HepG2 (cell line): ENCODE results near the gene UBB. TPM values are rescaled to one million over a fixed set of nuclear protein-coding genes. Genes with fewer than 3 reads are reported as not detected.
A peak's percentile ranks its signal among the peaks of the same experiment; 100 is the strongest.

ENCODE experiments used
- ARID2 ChIP-seq: sonication (generic); formaldehyde crosslinking; IDR thresholded peaks from 2 replicates; pipeline ENCODE4 v1.8.1; 2022; ENCODE audit warnings: mild to moderate bottlenecking, missing genetic modification reagents, borderline replicate concordance
- CBX5 ChIP-seq: sonication (generic); formaldehyde crosslinking; IDR thresholded peaks from 2 replicates; pipeline ENCODE4 v1.4.0; 2020; ENCODE audit warnings: missing genetic modification reagents, borderline replicate concordance
- CCDC6 ChIP-seq: sonication (generic); formaldehyde crosslinking; IDR thresholded peaks from 2 replicates; pipeline ENCODE4 v1.8.1; 2022; ENCODE audit warnings: mild to moderate bottlenecking, missing genetic modification reagents, moderate library complexity
- ELF1 ChIP-seq: sonication (generic); formaldehyde crosslinking; IDR thresholded peaks from 2 replicates; pipeline ENCODE4 v1.4.0; 2020; ENCODE audit warnings: missing genetic modification reagents
- ERF ChIP-seq: IDR thresholded peaks from 2 replicates; pipeline ENCODE4 v1.6.1; 2018; ENCODE audit warnings: missing biosample characterization, missing genetic modification reagents
- HNF4G ChIP-seq, 2 experiments: sonication (generic) in 1 of 2; formaldehyde crosslinking in 1 of 2; IDR thresholded peaks; 2 replicates each; pipeline versions ENCODE4 v1.4.0 to v1.6.1; 2011 to 2020; ENCODE audit warnings: borderline replicate concordance in 2 of 2, low read depth in 2 of 2, mild to moderate bottlenecking in 2 of 2, low read length in 1 of 2, missing genetic modification reagents in 1 of 2, moderate library complexity in 1 of 2
- IKZF4 ChIP-seq: sonication (generic); formaldehyde crosslinking; IDR thresholded peaks from 2 replicates; pipeline ENCODE4 v1.5.1; 2020; ENCODE audit warnings: borderline replicate concordance, mild to moderate bottlenecking, low read depth, missing genetic modification reagents; ENCODE audit errors: not compliant biosample characterization
- JUNB ChIP-seq: sonication (generic); formaldehyde crosslinking; IDR thresholded peaks from 2 replicates; pipeline ENCODE4 v1.8.0; 2022; ENCODE audit warnings: missing genetic modification reagents, mild to moderate bottlenecking, borderline replicate concordance
- MAFG ChIP-seq: sonication (generic); formaldehyde crosslinking; IDR thresholded peaks from 2 replicates; pipeline ENCODE4 v1.5.1; 2020; ENCODE audit warnings: mild to moderate bottlenecking, missing genetic modification reagents
- MEF2D ChIP-seq: sonication (generic); formaldehyde crosslinking; IDR thresholded peaks from 2 replicates; pipeline ENCODE4 v1.5.1; 2020; ENCODE audit warnings: mild to moderate bottlenecking, missing genetic modification reagents
- MEIS1 ChIP-seq: sonication (generic); formaldehyde crosslinking; IDR thresholded peaks from 2 replicates; pipeline ENCODE4 v1.9.0; 2021; ENCODE audit warnings: mild to moderate bottlenecking, missing genetic modification reagents, moderate library complexity, borderline replicate concordance
- MYC ChIP-seq: sonication (generic); formaldehyde crosslinking; IDR thresholded peaks from 2 replicates; pipeline ENCODE4 v1.9.0; 2021; ENCODE audit warnings: missing genetic modification reagents, borderline replicate concordance
- NFIC ChIP-seq: IDR thresholded peaks from 2 replicates; pipeline ENCODE4 v1.6.1; 2012; ENCODE audit warnings: mild to moderate bottlenecking, low read length, inconsistent platforms
- SIX1 ChIP-seq: sonication (generic); formaldehyde crosslinking; IDR thresholded peaks from 2 replicates; pipeline ENCODE4 v1.4.0; 2020; ENCODE audit warnings: missing genetic modification reagents, borderline replicate concordance
- SP1 ChIP-seq, 2 experiments: fragments of 450-650 bp in 1 of 2; sonication (generic) in 1 of 2; formaldehyde crosslinking in 1 of 2; IDR thresholded peaks; 2 replicates each; pipeline versions ENCODE4 v1.4.0 to v1.6.1; 2016 to 2020; ENCODE audit warnings: missing genetic modification reagents in 1 of 2
- ZBTB38 ChIP-seq: sonication (generic); formaldehyde crosslinking; IDR thresholded peaks from 2 replicates; pipeline ENCODE4 v1.5.1; 2020; ENCODE audit warnings: mild to moderate bottlenecking, missing genetic modification reagents
- ZNF550 ChIP-seq: sonication (generic); formaldehyde crosslinking; IDR thresholded peaks from 2 replicates; pipeline ENCODE4 v1.4.0; 2020; ENCODE audit warnings: mild to moderate bottlenecking, missing genetic modification reagents, borderline replicate concordance
- ZNF567 ChIP-seq: sonication (generic); formaldehyde crosslinking; IDR thresholded peaks from 2 replicates; pipeline ENCODE4 v1.8.1; 2023; ENCODE audit warnings: mild to moderate bottlenecking, missing genetic modification reagents, borderline replicate concordance
- ZNF629 ChIP-seq: sonication (generic); formaldehyde crosslinking; conservative IDR thresholded peaks from 2 replicates; pipeline ENCODE4 v1.5.0; 2020; ENCODE audit warnings: missing genetic modification reagents
- ZNF777 ChIP-seq: sonication (generic); formaldehyde crosslinking; IDR thresholded peaks from 2 replicates; pipeline ENCODE4 v1.4.0; 2020; ENCODE audit warnings: missing genetic modification reagents
- ZNF782 ChIP-seq: sonication (generic); formaldehyde crosslinking; IDR thresholded peaks from 2 replicates; pipeline ENCODE4 v1.4.0; 2020; ENCODE audit warnings: missing genetic modification reagents, mild to moderate bottlenecking, borderline replicate concordance
- ZNF792 ChIP-seq: IDR thresholded peaks from 2 replicates; pipeline ENCODE4 v1.6.1; 2016
- ZSCAN25 ChIP-seq: sonication (generic); formaldehyde crosslinking; IDR thresholded peaks from 2 replicates; pipeline ENCODE4 v1.8.0; 2022; ENCODE audit warnings: mild to moderate bottlenecking, missing genetic modification reagents
- polyA plus RNA-seq, 8 experiments: library from polyadenylated mRNA; depleted of rRNA in 3 of 8; stranded (reverse) in 7 of 8; unstranded in 1 of 8; fragments of >200 nt; fragmentation: Illumina TruSeq in 4 of 8; extraction: Trizol in 4 of 8; gene quantifications; 2 replicates each; pipeline versions ENCODE4 v1.2.1 to v1.2.3, GENCODE V29; 2011 to 2016; ENCODE audit warnings: low read depth in 4 of 8, missing spikeins in 1 of 8, mixed read lengths in 1 of 8; ENCODE audit not compliant: insufficient read depth in 1 of 8
- total RNA-seq, 5 experiments: library from RNA; depleted of rRNA; stranded (reverse); fragments of >200 nt; fragmentation: Illumina TruSeq; extraction: Trizol; gene quantifications; 2 replicates each; pipeline ENCODE4 v1.2.3, GENCODE V29; 2016; ENCODE audit warnings: low read depth in 1 of 5
- TF ChIP-seq, protein P1 (sequence below): sonication (generic); formaldehyde crosslinking; IDR thresholded peaks from 2 replicates; pipeline ENCODE4 v1.5.0; 2020; ENCODE audit warnings: missing genetic modification reagents, mild to moderate bottlenecking, borderline replicate concordance
- TF ChIP-seq, protein P2 (sequence below): sonication (generic); formaldehyde crosslinking; conservative IDR thresholded peaks from 2 replicates; pipeline ENCODE4 v1.8.0; 2022; ENCODE audit warnings: low read depth, missing genetic modification reagents
- TF ChIP-seq, protein P3 (sequence below): IDR thresholded peaks from 2 replicates; pipeline ENCODE4 v1.6.1; 2016; ENCODE audit warnings: mild to moderate bottlenecking

Gene UBB
- total and polyA plus RNA-seq, 2 of the 13 experiments (the other 11 are each of a cell fraction or from before 2014, with no cell fraction given), result 1,130 to 2,066 TPM

DNA sequence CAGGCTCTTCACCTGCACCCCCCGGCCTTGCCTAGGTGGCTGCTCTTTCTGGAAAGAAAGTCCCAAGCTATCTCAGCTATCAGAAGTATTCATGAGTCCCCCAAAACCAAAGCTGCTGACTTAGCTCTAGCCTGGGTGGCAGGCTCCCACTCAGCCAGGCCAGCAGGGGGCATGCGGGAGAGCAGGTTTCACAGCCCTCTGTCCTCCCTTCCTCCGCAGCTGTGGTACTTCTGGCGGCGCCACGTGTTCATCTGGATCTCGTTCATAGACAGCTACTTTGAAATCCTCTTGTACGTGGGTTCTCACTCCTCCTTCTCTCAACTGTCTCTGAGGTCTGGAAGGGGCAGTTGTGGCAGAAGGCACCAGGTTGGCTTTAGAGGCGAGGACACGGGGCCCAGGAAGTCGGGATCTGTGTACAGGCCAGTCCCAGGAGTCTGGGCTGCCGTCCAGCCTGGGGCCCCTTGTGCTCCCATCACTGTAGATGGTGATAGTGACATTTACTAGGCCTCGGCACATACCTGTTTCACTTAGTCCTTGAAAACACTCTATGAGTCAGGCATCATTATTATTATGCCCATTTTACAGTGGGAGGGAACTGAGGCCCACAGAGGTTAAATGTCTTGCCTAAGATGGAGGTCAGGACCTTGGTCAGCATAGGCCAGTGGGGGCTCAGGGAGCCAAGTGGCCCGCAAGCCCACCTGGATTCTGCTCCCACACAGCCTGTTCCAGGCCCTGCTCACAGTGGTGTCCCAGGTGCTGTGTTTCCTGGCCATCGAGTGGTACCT, 47.4 kb downstream of the UBB start (continued):
- TF ChIP-seq CCDC6 (peak; percentile 79; the same call in 1 of the 2 replicates), ZNF629 (CRISPR knock-in tag) (peak; percentile 75), MEIS1 (CRISPR knock-in tag) (no peak), HNF4G (IDR thresholded peaks at IDR 0.05; ENCODE audit: borderline replicate concordance, low read depth, low read length) (no peak), HNF4G (CRISPR knock-in tag; IDR thresholded peaks at IDR 0.05; ENCODE audit: borderline replicate concordance, low read depth) (0 out of 2 replicates have a peak, but pooled peaks have one; percentile 18), ZNF567 (CRISPR knock-in tag) (no peak), SP1 (IDR thresholded peaks at IDR 0.05) (no peak), SP1 (CRISPR knock-in tag; IDR thresholded peaks at IDR 0.05) (0 out of 2 replicates have a peak, but pooled peaks have one; percentile 32), ERF (peak; percentile 67; the same call in 1 of the 2 replicates), IKZF4 (CRISPR knock-in tag) (no peak), JUNB (CRISPR knock-in tag) (no peak), CBX5 (CRISPR knock-in tag) (peak; percentile 34; the same call in 1 of the 2 replicates), ZNF782 (CRISPR knock-in tag) (no peak; the same call in 1 of the 2 replicates), ZNF550 (CRISPR knock-in tag) (no peak), SIX1 (CRISPR knock-in tag) (no peak), MEF2D (CRISPR knock-in tag) (0 out of 2 replicates have a peak, but pooled peaks have one; percentile 19), ARID2 (CRISPR knock-in tag) (no peak), MYC (CRISPR knock-in tag) (peak; percentile 90), ZBTB38 (CRISPR knock-in tag) (peak; percentile 91), ELF1 (peak; percentile 26; the same call in 1 of the 2 replicates), NFIC (no peak), ZNF777 (CRISPR knock-in tag) (peak; percentile 64; the same call in 1 of the 2 replicates), ZSCAN25 (CRISPR knock-in tag) (peak; percentile 76; the same call in 1 of the 2 replicates), ZNF792 (CRISPR knock-in tag) (no peak), MAFG (CRISPR knock-in tag) (no peak)
- TF ChIP-seq, protein P1, sequence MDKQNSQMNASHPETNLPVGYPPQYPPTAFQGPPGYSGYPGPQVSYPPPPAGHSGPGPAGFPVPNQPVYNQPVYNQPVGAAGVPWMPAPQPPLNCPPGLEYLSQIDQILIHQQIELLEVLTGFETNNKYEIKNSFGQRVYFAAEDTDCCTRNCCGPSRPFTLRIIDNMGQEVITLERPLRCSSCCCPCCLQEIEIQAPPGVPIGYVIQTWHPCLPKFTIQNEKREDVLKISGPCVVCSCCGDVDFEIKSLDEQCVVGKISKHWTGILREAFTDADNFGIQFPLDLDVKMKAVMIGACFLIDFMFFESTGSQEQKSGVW, result no peak
- TF ChIP-seq, protein P2, sequence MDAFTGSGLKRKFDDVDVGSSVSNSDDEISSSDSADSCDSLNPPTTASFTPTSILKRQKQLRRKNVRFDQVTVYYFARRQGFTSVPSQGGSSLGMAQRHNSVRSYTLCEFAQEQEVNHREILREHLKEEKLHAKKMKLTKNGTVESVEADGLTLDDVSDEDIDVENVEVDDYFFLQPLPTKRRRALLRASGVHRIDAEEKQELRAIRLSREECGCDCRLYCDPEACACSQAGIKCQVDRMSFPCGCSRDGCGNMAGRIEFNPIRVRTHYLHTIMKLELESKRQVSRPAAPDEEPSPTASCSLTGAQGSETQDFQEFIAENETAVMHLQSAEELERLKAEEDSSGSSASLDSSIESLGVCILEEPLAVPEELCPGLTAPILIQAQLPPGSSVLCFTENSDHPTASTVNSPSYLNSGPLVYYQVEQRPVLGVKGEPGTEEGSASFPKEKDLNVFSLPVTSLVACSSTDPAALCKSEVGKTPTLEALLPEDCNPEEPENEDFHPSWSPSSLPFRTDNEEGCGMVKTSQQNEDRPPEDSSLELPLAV (CRISPR knock-in tag), result no peak
- TF ChIP-seq, protein P3, sequence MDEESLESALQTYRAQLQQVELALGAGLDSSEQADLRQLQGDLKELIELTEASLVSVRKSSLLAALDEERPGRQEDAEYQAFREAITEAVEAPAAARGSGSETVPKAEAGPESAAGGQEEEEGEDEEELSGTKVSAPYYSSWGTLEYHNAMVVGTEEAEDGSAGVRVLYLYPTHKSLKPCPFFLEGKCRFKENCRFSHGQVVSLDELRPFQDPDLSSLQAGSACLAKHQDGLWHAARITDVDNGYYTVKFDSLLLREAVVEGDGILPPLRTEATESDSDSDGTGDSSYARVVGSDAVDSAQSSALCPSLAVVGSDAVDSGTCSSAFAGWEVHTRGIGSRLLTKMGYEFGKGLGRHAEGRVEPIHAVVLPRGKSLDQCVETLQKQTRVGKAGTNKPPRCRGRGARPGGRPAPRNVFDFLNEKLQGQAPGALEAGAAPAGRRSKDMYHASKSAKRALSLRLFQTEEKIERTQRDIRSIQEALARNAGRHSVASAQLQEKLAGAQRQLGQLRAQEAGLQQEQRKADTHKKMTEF, result peak; percentile 61; the same call in 1 of the 2 replicates
